H7 (cell line): ENCODE measurements around the gene RBMS3. TPM values are rescaled to one million over a fixed set of nuclear protein-coding genes. Genes with fewer than 3 reads are reported as not detected.
"Not testable (repeated sequence)": the region's sequence is repeated elsewhere in the genome, so short reads cannot be mapped to it uniquely, and the experiment has no call there.

Experiments used
- DNase-seq: peaks from one replicate; pipeline ENCODE4 v3.0.0; 2012
- H3K27me3 ChIP-seq: 2 replicates; pipeline ENCODE4 v1.6.0; 2011; ENCODE audit warnings: mild to moderate bottlenecking, low read length; ENCODE audit not compliant: control insufficient read depth, insufficient read depth
- H3K36me3 ChIP-seq: replicated peaks from 2 replicates; pipeline ENCODE4 v1.5.1; 2011; ENCODE audit warnings: low read length; ENCODE audit not compliant: control insufficient read depth, insufficient read depth
- H3K4me3 ChIP-seq: 2 replicates; pipeline ENCODE4 v1.5.1; 2011; ENCODE audit warnings: low read depth, mild to moderate bottlenecking, control low read depth, low read length, moderate library complexity; ENCODE audit not compliant: insufficient read depth
- total RNA-seq: library from RNA; depleted of rRNA; stranded (reverse); fragments of >200 nt; shearing (Covaris generic); gene quantifications from 2 replicates; pipeline ENCODE4 v1.2.3, GENCODE V29; 2014

The RBMS3 gene
- total RNA-seq, 1 experiment from 2014 or later, result 9.4 TPM

GRCh38 chr3:29353807-29354206 is 72.9 kb downstream of the RBMS3 start:
- Histone ChIP-seq H3K27me3 (no peaks in the 10 kb centered on the region), H3K36me3 (no peaks in the 10 kb centered on the region)
- DNase-seq, result no peak

GRCh38 chr3:29354894-29355293 is 74.0 kb downstream of the RBMS3 start:
- H3K4me3 ChIP-seq, result no peak overlapping the region
- no peak for DNase-seq
- no peaks in the 10 kb centered on the region for H3K27me3 ChIP-seq
- H3K36me3 ChIP-seq, result no peaks in the 10 kb centered on the region

More at GRCh38 chr3:29353807-29354206, 72.9 kb downstream of the RBMS3 start:
- H3K4me3 ChIP-seq, result no peak overlapping the region

- H3K4me3 ChIP-seq, result no peak overlapping the region
- no peaks in the 10 kb centered on the region for H3K27me3 ChIP-seq
- DNase-seq, result no peak
- no peaks in the 10 kb centered on the region for H3K36me3 ChIP-seq
Measured at GRCh38 chr3:29356062-29356461, 75.2 kb downstream of the RBMS3 start.

GRCh38 chr3:29360289-29360688 is 79.4 kb downstream of the RBMS3 start:
- not testable (repeated sequence) for H3K36me3 ChIP-seq, H3K4me3 ChIP-seq, H3K27me3 ChIP-seq, DNase-seq

GRCh38 chr3:29363110-29363509 is 82.2 kb downstream of the RBMS3 start:
- Histone ChIP-seq H3K4me3 (no peak overlapping the region), H3K36me3 (no peaks in the 10 kb centered on the region), H3K27me3 (no peaks in the 10 kb centered on the region)
- DNase-seq, result no peak

- Histone ChIP-seq H3K36me3 (no peaks in the 10 kb centered on the region), H3K27me3 (no peaks in the 10 kb centered on the region), H3K4me3 (no peak overlapping the region)
- DNase-seq, result no peak
Measured at GRCh38 chr3:29370021-29370420, 89.2 kb downstream of the RBMS3 start.

- H3K36me3 ChIP-seq, result no peaks in the 10 kb centered on the region
- DNase-seq, result no peak
- H3K27me3 ChIP-seq, result no peaks in the 10 kb centered on the region
- no peak overlapping the region for H3K4me3 ChIP-seq
Measured at GRCh38 chr3:29370476-29371420, 89.9 kb downstream of the RBMS3 start.

- Histone ChIP-seq H3K36me3 (no peaks in the 10 kb centered on the region), H3K27me3 (no peaks in the 10 kb centered on the region), H3K4me3 (no peak overlapping the region)
- no peak for DNase-seq
Measured at GRCh38 chr3:29373131-29373680, 92.3 kb downstream of the RBMS3 start.

- Histone ChIP-seq H3K27me3 (no peaks in the 10 kb centered on the region), H3K4me3 (no peak overlapping the region), H3K36me3 (no peaks in the 10 kb centered on the region)
- DNase-seq, result no peak
Measured at GRCh38 chr3:29374226-29374625, 93.4 kb downstream of the RBMS3 start.

GRCh38 chr3:29379097-29379496 is 98.2 kb downstream of the RBMS3 start:
- H3K27me3 ChIP-seq, result no peaks in the 10 kb centered on the region
- no peak overlapping the region for H3K4me3 ChIP-seq
- no peak for DNase-seq
- H3K36me3 ChIP-seq, result no peaks in the 10 kb centered on the region

GRCh38 chr3:29381595-29381994 is 100.7 kb downstream of the RBMS3 start:
- DNase-seq, result no peak
- H3K36me3 ChIP-seq, result no peaks in the 10 kb centered on the region
- H3K27me3 ChIP-seq, result no peaks in the 10 kb centered on the region
- H3K4me3 ChIP-seq, result no peak overlapping the region

GRCh38 chr3:29382409-29382808 is 101.5 kb downstream of the RBMS3 start:
- no peak for DNase-seq
- Histone ChIP-seq H3K27me3 (no peaks in the 10 kb centered on the region), H3K36me3 (no peaks in the 10 kb centered on the region), H3K4me3 (no peak overlapping the region)

- Histone ChIP-seq H3K36me3 (no peaks in the 10 kb centered on the region), H3K4me3 (no peak overlapping the region)
Measured at GRCh38 chr3:29382845-29383244, 102.0 kb downstream of the RBMS3 start.

GRCh38 chr3:29384640-29385039 is 103.8 kb downstream of the RBMS3 start:
- Histone ChIP-seq H3K4me3 (no peak overlapping the region), H3K27me3 (no peaks in the 10 kb centered on the region), H3K36me3 (no peaks in the 10 kb centered on the region)
- no peak for DNase-seq

More at GRCh38 chr3:29382845-29383244, 102.0 kb downstream of the RBMS3 start:
- DNase-seq, result no peak
- no peaks in the 10 kb centered on the region for H3K27me3 ChIP-seq
